IMR-90 (cell line): Measurements from ENCODE around the gene DAAM2. TPM values are rescaled to one million over a fixed set of nuclear protein-coding genes. Genes with fewer than 3 reads are reported as not detected.

Source experiments
- ATAC-seq: fragments of 200-7000 bp; cut with Tn5 transposase; 2 replicates; pipeline ENCODE4 v1.9.1; 2020; ENCODE audit warnings: low read depth, mild to moderate bottlenecking, moderate library complexity
- BruUV-seq: library from RNA; stranded (reverse); fragments of 400-500 nt; replicated peaks from 2 replicates; lab custom pipeline; 2021; lab: Mats Ljungman, UMichigan
- CTCF ChIA-PET: fragments of 300-600 bp; formaldehyde crosslinking; extraction: SDS; loops from one replicate; lab custom pipeline; 2021; ENCODE audit warnings: antibody characterized with exemption; lab: Yijun Ruan, JAX
- POLR2A ChIA-PET: fragments of 300-600 bp; sonication (Branson Sonifier 250); formaldehyde crosslinking; loops from one replicate; lab custom pipeline; 2022; ENCODE audit warnings: antibody characterized with exemption; ENCODE audit not compliant: unreplicated experiment; lab: Charles Lee
- DNase-seq: peaks from one replicate; pipeline ENCODE4 v3.0.0; 2013
- H2AFZ ChIP-seq: replicated peaks from 2 replicates; pipeline ENCODE3; 2013; ENCODE audit warnings: low read length, mild to moderate bottlenecking; ENCODE audit not compliant: poor library complexity
- H2AK5ac ChIP-seq: 2 replicates; pipeline ENCODE4 v1.6.1; 2013; ENCODE audit warnings: low read depth, low read length, inconsistent platforms
- H2AK9ac ChIP-seq: replicated peaks from 2 replicates; pipeline ENCODE3; 2013; ENCODE audit warnings: mild to moderate bottlenecking, low read depth, low read length, moderate library complexity; ENCODE audit not compliant: poor library complexity
- H2BK120ac ChIP-seq: 2 replicates; pipeline ENCODE4 v1.6.1; 2013; ENCODE audit warnings: low read depth, low read length, inconsistent platforms
- H2BK15ac ChIP-seq: 3 replicates; pipeline ENCODE4 v1.6.1; 2013; ENCODE audit warnings: low read depth, low read length, inconsistent platforms
- H2BK20ac ChIP-seq: 2 replicates; pipeline ENCODE4 v1.6.1; 2013; ENCODE audit warnings: low read depth, mild to moderate bottlenecking, inconsistent platforms, low read length, moderate library complexity
- H2BK5ac ChIP-seq: 2 replicates; pipeline ENCODE4 v1.6.1; 2013; ENCODE audit warnings: mild to moderate bottlenecking, low read depth, low read length, inconsistent platforms; ENCODE audit not compliant: poor library complexity, severe bottlenecking
- H3K14ac ChIP-seq: replicated peaks from 2 replicates; pipeline ENCODE4 v1.6.1; 2013; ENCODE audit warnings: low read depth, low read length, inconsistent platforms
- H3K18ac ChIP-seq: 2 replicates; pipeline ENCODE4 v1.6.1; 2013; ENCODE audit warnings: low read depth, low read length, control low read depth
- H3K23ac ChIP-seq: 2 replicates; pipeline ENCODE4 v1.6.1; 2013; ENCODE audit warnings: low read depth, low read length, inconsistent platforms
- H3K27ac ChIP-seq: 2 replicates; pipeline ENCODE4 v1.5.1; 2013; ENCODE audit warnings: mild to moderate bottlenecking, control low read depth, low read length; ENCODE audit not compliant: insufficient read depth
- H3K27me3 ChIP-seq: 2 replicates; pipeline ENCODE4 v1.6.1; 2013; ENCODE audit warnings: low read length; ENCODE audit not compliant: control insufficient read depth, insufficient read depth
- H3K36me3 ChIP-seq: 2 replicates; pipeline ENCODE4 v1.6.1; 2013; ENCODE audit warnings: low read length, mixed read lengths; ENCODE audit not compliant: control insufficient read depth, insufficient read depth
- H3K4ac ChIP-seq: 2 replicates; pipeline ENCODE4 v1.6.1; 2013; ENCODE audit warnings: low read depth, low read length, inconsistent platforms
- H3K4me1 ChIP-seq: 2 replicates; pipeline ENCODE4 v1.6.1; 2013; ENCODE audit warnings: low read length, mixed read lengths; ENCODE audit not compliant: control insufficient read depth, insufficient read depth
- H3K4me2 ChIP-seq: 2 replicates; pipeline ENCODE4 v1.6.1; 2013; ENCODE audit warnings: low read depth, mild to moderate bottlenecking, control low read depth, low read length, moderate library complexity
- H3K4me3 ChIP-seq: 2 replicates; pipeline ENCODE4 v1.5.1; 2013; ENCODE audit warnings: low read depth, mild to moderate bottlenecking, control low read depth, low read length, moderate library complexity; ENCODE audit not compliant: insufficient read depth
- H3K56ac ChIP-seq: 2 replicates; pipeline ENCODE4 v1.6.1; 2013; ENCODE audit warnings: low read length, inconsistent platforms; ENCODE audit not compliant: insufficient read depth; ENCODE audit errors: extremely low read depth
- H3K79me1 ChIP-seq, 2 experiments: 2 replicates each; pipeline ENCODE4 v1.6.1; 2013; ENCODE audit warnings: low read length in 2 of 2, inconsistent platforms in 1 of 2, low read depth in 1 of 2
- H3K9ac ChIP-seq: 2 replicates; pipeline ENCODE4 v1.6.1; 2013; ENCODE audit warnings: low read depth, low read length, control low read depth
- H3K9me1 ChIP-seq: 2 replicates; pipeline ENCODE4 v1.6.1; 2013; ENCODE audit warnings: low read length, inconsistent platforms; ENCODE audit not compliant: insufficient read depth
- H3K9me3 ChIP-seq: 2 replicates; pipeline ENCODE4 v1.6.1; 2013; ENCODE audit warnings: low read length; ENCODE audit not compliant: control insufficient read depth, insufficient read depth
- H4K20me1 ChIP-seq: 2 replicates; pipeline ENCODE4 v1.6.1; 2013; ENCODE audit warnings: low read length, inconsistent platforms; ENCODE audit not compliant: insufficient read depth
- H4K5ac ChIP-seq: 2 replicates; pipeline ENCODE4 v1.6.1; 2013; ENCODE audit warnings: mild to moderate bottlenecking, low read depth, low read length, control low read depth
- H4K8ac ChIP-seq, 2 experiments: 2 replicates each; pipeline ENCODE4 v1.6.1; 2013; ENCODE audit warnings: low read depth in 2 of 2, low read length in 2 of 2, control low read depth in 1 of 2, inconsistent platforms in 1 of 2
- H4K91ac ChIP-seq: 2 replicates; pipeline ENCODE4 v1.6.1; 2013; ENCODE audit warnings: low read depth, low read length, inconsistent platforms; ENCODE audit not compliant: insufficient read depth
- CEBPB ChIP-seq: IDR thresholded peaks from 2 replicates; pipeline ENCODE4 v1.6.1; 2012; ENCODE audit warnings: low read depth, low read length, improper control_type of control experiment
- CHD1 ChIP-seq: IDR thresholded peaks from 2 replicates; pipeline ENCODE4 v1.6.1; 2012; ENCODE audit warnings: low read depth, low read length, improper control_type of control experiment
- ELK1 ChIP-seq: fragments of 150-350 bp; IDR thresholded peaks from 2 replicates; pipeline ENCODE4 v1.6.1; 2016; ENCODE audit warnings: low read depth, mild to moderate bottlenecking, low read length, moderate library complexity, borderline replicate concordance
- MAZ ChIP-seq: IDR thresholded peaks from 2 replicates; pipeline ENCODE4 v1.6.1; 2012; ENCODE audit warnings: low read depth, mild to moderate bottlenecking, low read length, improper control_type of control experiment, moderate library complexity, borderline replicate concordance
- POLR2A ChIP-seq: IDR thresholded peaks from 2 replicates; pipeline ENCODE4 v1.6.1; 2012; ENCODE audit warnings: mild to moderate bottlenecking, low read depth, low read length
- RAD21 ChIP-seq: IDR thresholded peaks from 2 replicates; pipeline ENCODE4 v1.6.1; 2012; ENCODE audit warnings: low read length, improper control_type of control experiment
- USF2 ChIP-seq: fragments of 150-350 bp; IDR thresholded peaks from 2 replicates; pipeline ENCODE4 v1.6.1; 2017; ENCODE audit warnings: mild to moderate bottlenecking, antibody characterized with exemption, low read length, low read depth
- WGBS, 2 experiments: methylation state at CpG; one replicate each; pipeline versions ENCODE4 v1.1.5 to v1.1.7; 2013; ENCODE audit warnings: missing lambda C conversion rate in 2 of 2; ENCODE audit not compliant: insufficient read length in 1 of 2; ENCODE audit errors: extremely low coverage in 2 of 2; 5-methylcytosine and 5-hydroxymethylcytosine counted together
- dilution Hi-C: fragments of 300-500 bp; cut with HindIII; formaldehyde crosslinking; loops from one replicate; pipeline ENCODE4 v1.14.3; 2018; ENCODE audit warnings: low sequenced_read_pairs; ENCODE audit not compliant: unreplicated experiment
- in situ Hi-C: fragments of 300-500 bp; cut with MboI; formaldehyde crosslinking; loops from 3 replicates; pipeline ENCODE4 v1.14.3; 2019; ENCODE audit warnings: low sequenced_read_pairs, inconsistent platforms, mixed read lengths
- intact Hi-C: fragments of 100-400 bp; cut with micrococcal nuclease; formaldehyde crosslinking; loops from 2 replicates; pipeline ENCODE4 v1.10.0; 2022
- polyA plus RNA-seq, 3 experiments: library from polyadenylated mRNA; depleted of rRNA; stranded (reverse); fragments of >200 nt; gene quantifications; 2 replicates each; pipeline ENCODE4 v1.2.3, GENCODE V29; 2012; ENCODE audit warnings: low replicate concordance in 1 of 3
- total RNA-seq: library from RNA; depleted of rRNA; stranded (reverse); fragments of >200 nt; gene quantifications from 2 replicates; pipeline ENCODE4 v1.2.3, GENCODE V29; 2012

DAAM2 gene
- total and polyA plus RNA-seq, 2 of the 4 experiments (the other 2 are of a cell fraction), result 11.2 to 12.9 TPM

- Histone ChIP-seq H2BK15ac (no peak overlapping the region), H2BK5ac (no peak overlapping the region), H4K91ac (no peak overlapping the region), H3K9me3 (no peaks in the 10 kb centered on the region), H4K20me1 (no peaks in the 10 kb centered on the region), H3K4ac (no peak overlapping the region), H3K9ac (no peak overlapping the region), H2AK5ac (no peak overlapping the region; the same call in 1 of the 2 replicates), H3K4me2 (no peak overlapping the region), H3K27ac (no peak overlapping the region), H3K14ac (0 out of 2 replicates have a peak overlapping the region, but pooled peaks have one; percentile 29), H2BK120ac (no peak overlapping the region), H2AFZ (no peak overlapping the region), H3K4me3 (no peak overlapping the region), H3K79me1 (no peaks in the 10 kb centered on the region), H3K23ac (no peak overlapping the region), H3K56ac (no peak overlapping the region), H4K8ac (no peak overlapping the region), H2BK20ac (no peak overlapping the region), H2AK9ac (no peak overlapping the region), H3K4me1 (peaks cover 11% of the 10 kb centered on the region), H3K27me3 (no peaks in the 10 kb centered on the region), H4K5ac (no peak overlapping the region), H3K9me1 (0 out of 2 replicates have a peak, but pooled peaks cover 3% of the 10 kb centered on the region), H3K18ac (no peak overlapping the region), H3K36me3 (no peaks in the 10 kb centered on the region)
- no peak for DNase-seq
- in situ Hi-C loops (no loop called here), intact Hi-C loops (no loop called here), dilution Hi-C loops (no loop called here)
- POLR2A ChIA-PET, result no interaction called here
- no peak for ATAC-seq
- no TSS peak for BruUV-seq
- TF ChIP-seq CHD1, result no peak
- no peak for TF ChIP-seq RAD21
- TF ChIP-seq MAZ, result no peak
- no peak for TF ChIP-seq USF2
- no peak for TF ChIP-seq ELK1
- no peak for TF ChIP-seq POLR2A
- TF ChIP-seq CEBPB, result no peak
- WGBS, 2 experiments, result 40% methylated on average over 1 of the region's 4 CpGs; no CpG with 5 or more reads in 1 of the 2 experiments
- CTCF ChIA-PET, result no interaction called here
Observed at GRCh38 chr6:39777661-39778060, 14.5 kb upstream of the DAAM2 start.
